GM10266 (cell line): Measurements from ENCODE around the gene HNRNPF.
"Not testable (repeated sequence)": the region's sequence is repeated elsewhere in the genome, so short reads cannot be mapped to it uniquely, and the experiment has no call there.

Experiments used
- DNase-seq: peaks from one replicate; pipeline ENCODE4 v3.0.0; 2012; ENCODE audit errors: extremely low spot score
- CTCF ChIP-seq: IDR thresholded peaks from 2 replicates; pipeline ENCODE4 v1.5.1; 2012; ENCODE audit warnings: mild to moderate bottlenecking, low read depth; ENCODE audit not compliant: control insufficient read depth, insufficient read depth; ENCODE audit errors: missing control alignments

Gene HNRNPF

GRCh38 chr10:43408710-43409384, at the start of gene HNRNPF:
TSS of gene HNRNPF (minus strand) at chr10:43409186. CDS start at chr10:43387884, 21,302 bp downstream.
- peak; percentile 95 for DNase-seq
- TF ChIP-seq CTCF: no peak

- DNase-seq: no peak
- no peak for TF ChIP-seq CTCF
These were observed 49.2 kb upstream of the HNRNPF start for GRCh38 chr10:43458227-43458626.

GRCh38 chr10:43456561-43456960, 47.6 kb upstream of the HNRNPF start:
- not testable (repeated sequence) for DNase-seq

GRCh38 chr10:43454025-43454424, 45.0 kb upstream of the HNRNPF start:
- not testable (repeated sequence) for DNase-seq

- TF ChIP-seq CTCF: no peak
- DNase-seq: peak; percentile 71
These were observed 44.4 kb upstream of the HNRNPF start for GRCh38 chr10:43453266-43453831.

GRCh38 chr10:43452356-43452914, 43.4 kb upstream of the HNRNPF start:
- no peak for DNase-seq
- no peak for TF ChIP-seq CTCF

- DNase-seq: no peak
- no peak for TF ChIP-seq CTCF
These were observed 39.8 kb upstream of the HNRNPF start for GRCh38 chr10:43448742-43449141.

GRCh38 chr10:43446219-43447017, 37.4 kb upstream of the HNRNPF start:
- DNase-seq: not testable (repeated sequence)
